HG02943 (cell line): ENCODE results near the gene CADPS.

Source experiments
- ATAC-seq: cut with Tn5 transposase; IDR thresholded peaks from one replicate; pipeline ENCODE4 v1.9.1; 2021; ENCODE audit warnings: mild to moderate bottlenecking, low read depth, moderate library complexity; ENCODE audit not compliant: unreplicated experiment

Gene CADPS

DNA sequence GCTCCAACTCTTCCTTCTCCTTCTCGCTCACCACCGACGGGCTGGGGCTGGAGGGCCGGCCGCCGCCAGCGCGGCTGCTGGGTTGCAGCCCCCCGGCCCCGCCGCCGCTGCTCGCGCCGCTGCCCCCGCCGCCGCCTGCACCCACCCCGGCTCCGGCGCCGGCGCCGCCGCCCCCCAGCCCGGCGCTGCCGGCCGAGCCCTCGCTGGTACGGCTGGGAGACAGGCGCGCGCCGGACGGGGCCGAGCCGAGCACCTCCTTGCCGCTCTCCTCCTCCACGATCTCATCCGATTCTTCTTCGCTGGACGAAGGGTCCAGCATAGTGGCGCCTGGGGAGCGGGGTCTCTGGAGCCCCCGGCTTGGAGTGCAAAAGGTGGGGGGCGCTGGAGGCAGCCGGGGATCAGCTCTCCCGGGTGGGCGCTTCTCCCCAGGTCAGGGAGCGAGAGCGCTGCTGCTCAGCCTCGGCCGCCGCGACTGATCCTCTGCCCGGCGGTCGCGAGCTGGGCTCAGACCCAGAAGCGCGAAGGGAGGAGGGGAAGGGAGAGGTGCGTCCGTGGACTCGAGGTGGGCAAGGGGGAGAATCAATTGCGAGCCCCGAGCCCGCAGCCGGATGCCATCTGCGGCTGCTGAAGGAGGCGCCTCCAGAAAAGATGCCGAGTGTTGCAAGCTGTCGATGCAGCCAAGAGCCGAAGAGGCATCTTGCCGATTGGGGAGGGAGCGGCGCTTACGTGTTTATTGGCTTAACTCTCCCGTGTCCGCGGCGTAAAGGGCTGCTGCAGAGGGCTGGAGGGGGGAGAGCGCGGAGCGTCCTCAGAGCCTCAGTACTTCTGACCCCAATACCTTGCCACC is at the start of gene CADPS:
TSS of gene CADPS (minus strand) at position 706 of the 847 bp plus-strand sequence. CDS start at position 319, 387 bp downstream.
- no peak for ATAC-seq

DNA sequence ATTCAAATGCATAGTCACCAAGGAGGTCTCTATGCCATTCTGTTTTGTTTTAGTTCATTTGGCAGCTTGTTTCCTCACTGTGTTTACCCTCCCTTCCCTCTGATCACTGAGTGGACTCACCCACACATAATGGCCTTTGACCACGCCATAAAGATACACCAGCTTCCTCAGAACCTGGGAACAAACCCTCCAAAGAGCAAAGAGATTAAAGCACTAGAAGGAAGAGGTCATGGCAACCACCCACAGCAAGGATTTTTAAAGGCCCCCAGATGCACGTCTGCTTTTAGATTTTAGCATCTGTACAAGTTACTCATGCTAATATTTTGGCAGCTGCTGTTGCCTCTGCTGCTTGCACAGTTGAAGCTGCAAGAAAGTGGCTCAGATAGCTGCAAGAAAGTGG is 47.9 kb upstream of the CADPS start:
- no peak for ATAC-seq

DNA sequence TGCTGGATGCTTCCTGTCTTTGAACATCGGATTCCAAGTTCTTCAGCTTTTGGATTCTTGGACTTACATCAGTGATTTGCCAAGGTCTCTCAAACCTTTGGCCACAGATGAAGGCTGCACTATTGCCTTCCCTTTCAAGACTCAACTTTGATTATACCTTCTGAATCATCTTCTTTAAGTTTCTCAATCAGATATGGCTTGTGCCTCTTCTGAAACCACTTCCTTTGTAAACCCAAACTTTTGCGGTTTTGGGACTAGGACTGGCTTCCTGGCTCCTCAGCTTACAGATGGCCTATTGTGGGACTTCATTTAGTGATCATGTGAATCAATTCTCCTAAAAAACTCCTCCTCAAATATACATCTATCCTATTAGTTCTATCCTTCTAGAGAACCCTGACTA is 47.1 kb upstream of the CADPS start:
- no peak for ATAC-seq

DNA sequence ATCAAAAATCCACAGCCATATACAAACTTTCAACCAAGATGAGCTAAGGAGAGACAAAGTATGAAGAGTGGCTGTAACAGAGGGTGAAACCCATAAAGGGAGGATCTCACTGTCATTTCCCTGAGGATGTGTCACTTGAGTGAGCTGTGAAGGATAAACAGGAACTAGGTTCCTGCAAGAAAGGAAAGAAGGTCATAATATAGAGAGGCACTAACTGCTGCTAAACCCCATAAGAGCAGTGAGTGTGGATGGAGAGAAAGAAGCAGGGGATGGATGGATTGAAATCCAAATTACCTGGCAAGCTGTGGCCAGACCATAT is 45.2 kb upstream of the CADPS start:
- ATAC-seq: no peak

DNA sequence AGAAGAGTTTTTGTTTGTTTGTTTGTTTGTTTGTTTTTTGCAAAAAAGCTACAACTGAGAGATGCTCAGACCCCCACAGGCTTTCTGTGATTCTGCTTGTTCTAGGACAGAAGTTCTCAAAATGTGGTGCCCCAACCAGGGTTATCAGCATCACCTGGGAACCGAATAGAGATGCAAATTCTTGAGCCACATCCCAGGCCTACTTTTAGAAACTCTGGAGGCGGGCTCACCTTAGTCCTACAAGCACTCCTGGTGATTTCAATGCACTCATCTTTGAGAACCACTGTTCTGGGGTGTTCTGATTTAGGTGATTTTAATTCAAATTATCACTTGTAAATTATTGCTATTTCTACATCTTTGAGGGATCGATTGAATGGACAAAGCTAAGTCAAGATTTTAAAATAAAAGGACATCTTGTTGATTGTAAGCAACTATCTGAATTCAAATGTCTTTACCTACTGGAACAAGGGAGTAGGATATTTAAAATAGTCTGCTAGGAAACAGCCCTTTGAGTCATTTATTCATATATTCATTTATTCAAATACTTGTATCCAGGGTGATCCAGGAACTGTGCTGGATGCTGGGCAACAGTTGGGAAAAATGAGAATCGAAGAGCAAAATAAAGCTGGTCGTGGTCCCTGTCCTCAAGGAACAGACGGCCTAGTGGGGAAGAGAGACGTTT is 44.7 kb upstream of the CADPS start:
- no peak for ATAC-seq

DNA sequence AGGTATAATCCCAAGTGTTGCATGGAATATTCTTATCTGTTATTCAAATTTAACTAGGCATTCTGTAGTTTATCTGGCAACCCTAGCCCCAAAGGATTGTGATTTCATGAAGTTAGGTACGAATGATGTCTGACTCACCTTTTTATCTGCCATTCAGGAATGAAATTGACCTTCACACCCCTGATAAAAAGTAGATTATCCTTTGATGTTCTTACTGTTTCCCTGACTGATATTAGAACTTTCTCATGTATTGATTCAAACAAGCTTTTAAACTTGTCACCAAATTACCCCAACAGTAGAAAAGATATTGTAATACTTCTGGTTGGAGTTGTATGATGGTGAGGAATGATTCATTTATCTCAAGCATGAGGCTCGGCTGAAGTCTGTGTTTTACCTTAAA is 43.6 kb upstream of the CADPS start:
- no peak for ATAC-seq

DNA sequence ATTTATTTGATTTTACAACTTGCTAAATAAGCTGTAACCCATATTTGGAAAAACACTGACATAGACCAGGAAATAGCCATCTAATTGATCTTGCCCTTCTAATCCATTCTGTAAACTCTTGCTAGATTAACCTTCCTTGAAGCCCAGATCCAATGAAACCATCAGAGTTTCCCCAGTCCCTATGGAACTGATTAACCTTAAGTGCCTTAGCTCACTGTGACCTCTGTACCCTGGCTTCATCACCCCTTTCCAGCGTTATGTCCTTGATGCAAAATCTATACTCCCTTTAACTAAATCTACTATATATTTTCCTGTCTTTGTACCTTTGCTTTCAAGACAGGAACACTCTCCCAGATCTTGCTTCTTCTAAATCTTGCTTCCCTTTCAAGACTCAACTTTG is 42.9 kb upstream of the CADPS start:
- ATAC-seq: no peak

DNA sequence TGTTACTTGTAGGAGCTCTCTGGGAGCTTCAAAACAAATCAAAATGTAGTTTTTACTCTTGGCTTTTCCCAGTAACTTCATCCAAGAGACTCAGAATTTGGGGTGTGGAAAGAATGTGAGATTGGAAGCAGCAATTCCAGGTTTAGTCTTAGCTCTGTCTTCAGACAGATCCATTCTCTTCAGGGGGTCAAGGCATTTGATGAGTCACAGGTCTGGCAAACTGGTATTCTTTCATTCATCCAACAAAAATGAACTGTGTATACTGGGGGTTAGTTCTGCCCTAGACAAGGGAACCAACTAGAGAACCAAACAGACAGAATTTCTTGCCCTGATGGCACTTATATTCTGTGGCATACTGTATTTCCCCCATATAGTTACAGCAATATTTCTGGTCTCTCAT is 36.3 kb upstream of the CADPS start:
- ATAC-seq: no peak

DNA sequence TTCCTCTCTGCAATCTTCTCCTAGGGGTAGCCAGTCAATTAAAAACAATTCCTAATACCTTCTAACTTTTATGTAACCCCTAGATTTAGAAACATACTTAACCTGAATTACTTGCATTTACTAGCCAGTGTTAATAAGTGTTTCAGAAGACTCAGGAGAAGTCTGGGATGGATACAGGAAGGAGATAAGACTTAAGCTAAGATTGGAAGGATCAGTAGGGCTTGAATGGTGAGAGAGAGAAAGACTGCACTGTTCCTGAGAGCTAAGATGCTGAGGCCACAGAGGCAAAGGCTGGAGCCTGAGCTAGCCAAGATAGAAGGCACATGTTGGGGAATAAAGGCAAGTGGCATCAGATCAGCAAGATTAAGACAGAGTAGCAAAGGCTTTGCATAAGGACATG is 30.1 kb upstream of the CADPS start:
- ATAC-seq: no peak

DNA sequence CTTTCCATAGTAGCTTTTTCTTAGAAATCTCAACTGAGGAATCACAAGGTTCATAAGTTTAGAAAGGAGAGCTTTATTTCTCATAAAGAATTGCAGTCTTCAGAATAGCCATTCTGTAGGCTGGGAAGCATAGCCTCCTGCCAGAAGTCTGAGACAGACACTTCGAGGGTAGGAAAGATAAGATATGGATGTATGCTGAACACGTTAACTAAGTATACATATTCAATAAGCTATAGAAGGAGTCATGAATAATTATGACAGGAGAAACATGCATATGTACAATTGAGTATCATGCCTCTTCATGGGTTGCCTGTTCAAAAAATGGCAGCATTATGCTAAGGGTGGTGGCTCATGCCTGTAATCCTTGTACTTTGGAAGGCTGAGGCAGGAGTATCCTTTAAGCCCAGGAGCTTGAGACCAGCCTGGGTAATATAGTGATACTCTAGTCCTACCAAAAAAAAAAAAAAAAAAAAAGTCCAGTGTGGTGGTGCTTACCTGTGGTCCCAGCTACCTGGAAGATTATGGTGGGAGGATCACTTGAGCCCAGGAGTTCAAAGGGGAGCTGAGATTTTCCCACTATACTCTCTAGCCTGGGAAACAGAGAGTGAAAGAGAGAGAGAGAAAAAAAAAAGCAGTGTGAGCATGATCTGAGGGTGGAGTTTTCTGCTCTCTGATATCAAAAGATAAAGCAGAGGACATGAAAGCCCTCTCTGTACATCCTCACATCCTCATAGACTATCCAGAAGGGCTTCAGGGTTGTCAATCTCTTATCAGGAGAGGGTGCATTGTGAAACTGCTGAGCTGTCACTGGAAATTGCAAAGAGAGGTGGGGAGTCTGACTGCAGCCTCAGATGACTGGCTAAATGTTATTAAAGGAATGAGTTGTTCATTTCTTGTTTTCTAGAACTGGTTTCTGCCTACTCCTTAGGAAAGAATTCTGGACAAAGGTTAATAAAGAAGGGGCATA is 23.6 kb upstream of the CADPS start:
- ATAC-seq: no peak

DNA sequence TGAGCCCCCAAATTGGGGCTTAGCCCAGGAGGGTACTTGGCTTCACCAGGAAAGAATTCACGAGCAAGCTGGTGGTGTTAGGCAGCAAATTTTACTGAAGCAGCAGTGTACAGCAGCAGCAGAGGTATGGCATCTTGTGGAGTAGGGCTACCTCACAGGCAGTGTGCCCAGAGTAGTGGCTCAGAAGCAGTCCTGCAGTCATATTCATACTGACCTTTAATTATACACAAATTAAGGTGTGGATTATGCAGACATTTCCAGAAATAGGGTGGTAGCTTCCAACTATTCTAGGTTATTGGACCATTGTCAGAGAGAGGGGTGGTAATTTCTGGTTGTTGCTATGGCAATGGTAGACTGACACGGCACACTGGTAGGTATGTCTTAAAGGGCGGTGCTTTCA is 20.7 kb upstream of the CADPS start:
- no peak for ATAC-seq

DNA sequence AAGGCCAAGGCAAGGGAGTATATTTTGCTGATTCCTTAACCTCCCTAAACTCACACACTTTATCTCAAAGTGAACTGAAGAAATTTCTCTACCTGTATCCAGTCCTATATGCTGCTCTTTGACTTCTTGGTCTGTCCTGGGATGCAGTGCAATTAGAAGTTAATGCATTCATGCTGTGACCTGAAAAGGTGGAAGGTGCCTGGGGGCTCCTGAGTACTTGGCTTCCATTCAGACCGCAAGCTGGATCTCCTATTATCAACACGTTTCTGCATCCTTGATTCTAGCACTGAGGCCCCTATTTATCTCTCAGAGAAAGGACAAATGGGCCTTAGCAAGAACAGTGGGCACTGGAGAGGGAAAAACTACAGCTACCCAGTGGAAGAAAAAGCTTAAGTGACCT is 17.7 kb upstream of the CADPS start:
- ATAC-seq: no peak

DNA sequence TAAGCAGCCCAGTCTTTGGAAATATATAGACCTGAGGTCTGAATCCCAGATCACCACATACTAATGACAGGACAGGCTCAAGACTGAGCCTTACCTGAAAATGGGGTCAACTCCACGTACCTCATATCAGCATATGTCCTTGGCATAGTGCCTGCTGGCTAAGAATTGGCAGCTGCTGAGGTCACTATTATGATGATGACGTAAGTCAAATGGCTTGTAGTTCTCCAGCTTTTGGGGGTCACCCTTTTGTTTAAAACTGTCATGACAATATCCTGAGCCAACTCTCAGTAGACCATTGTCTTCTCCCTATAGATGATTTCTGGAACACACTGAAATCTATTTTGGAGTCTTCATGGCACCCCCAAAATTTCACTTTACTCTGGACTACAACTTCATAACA is 16.8 kb upstream of the CADPS start:
- no peak for ATAC-seq

DNA sequence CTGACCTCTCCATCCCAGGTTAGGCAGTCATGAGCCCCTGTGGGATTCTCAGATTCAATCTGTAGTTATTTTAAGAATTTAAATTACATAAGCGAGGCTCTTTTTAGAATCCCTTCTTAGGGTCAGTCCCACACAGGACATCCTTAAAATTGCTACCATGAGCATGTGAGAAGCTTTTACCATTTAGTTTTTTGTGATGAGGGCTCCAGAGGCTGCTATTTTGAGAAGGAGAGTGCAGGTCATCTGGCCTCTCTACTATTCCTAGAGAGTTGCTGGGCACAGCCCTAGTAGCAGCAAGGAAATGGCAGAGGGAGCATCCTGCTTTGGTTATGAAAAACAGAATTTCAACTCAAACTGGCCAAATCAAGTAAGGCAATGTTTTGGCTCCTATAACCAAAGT is 13.6 kb upstream of the CADPS start:
- ATAC-seq: no peak

DNA sequence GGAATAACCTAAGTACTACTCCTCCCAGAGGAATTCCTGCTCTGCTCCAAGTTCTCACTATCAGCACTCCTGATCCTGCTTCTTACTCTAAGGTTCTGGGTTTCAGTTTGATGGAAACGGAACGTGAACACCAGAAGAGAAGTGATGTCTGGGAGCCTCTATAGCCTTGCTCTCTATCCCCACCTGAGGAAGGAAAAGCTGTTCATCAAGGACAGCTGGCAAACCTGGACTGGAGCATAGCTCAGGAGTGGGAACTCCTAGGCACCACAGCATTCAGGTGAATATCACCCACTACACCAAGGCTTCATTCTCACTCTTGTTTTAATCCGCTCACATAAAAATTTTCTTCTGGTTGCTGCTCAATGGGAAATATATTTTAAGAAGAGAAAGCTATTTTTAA is 13.0 kb upstream of the CADPS start:
- ATAC-seq: no peak

DNA sequence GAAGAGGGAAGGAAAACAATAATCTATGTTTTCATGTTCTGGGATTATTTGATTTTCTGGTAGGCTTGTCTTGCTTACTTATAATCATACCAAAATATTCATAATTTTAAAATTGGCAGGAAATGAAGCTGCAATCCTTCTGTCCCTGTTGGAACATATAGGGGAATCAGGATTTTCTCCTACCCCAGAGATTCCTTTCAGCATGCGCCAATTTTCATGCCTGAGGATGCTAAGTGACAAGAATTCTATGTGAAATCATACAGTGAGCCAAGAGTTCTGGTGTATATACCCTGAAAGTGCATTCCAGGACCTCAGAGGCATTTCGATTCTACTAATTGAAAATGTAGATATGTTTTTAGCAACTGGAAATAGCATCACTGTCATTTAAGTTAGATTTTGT is 9.9 kb upstream of the CADPS start:
- no peak for ATAC-seq

DNA sequence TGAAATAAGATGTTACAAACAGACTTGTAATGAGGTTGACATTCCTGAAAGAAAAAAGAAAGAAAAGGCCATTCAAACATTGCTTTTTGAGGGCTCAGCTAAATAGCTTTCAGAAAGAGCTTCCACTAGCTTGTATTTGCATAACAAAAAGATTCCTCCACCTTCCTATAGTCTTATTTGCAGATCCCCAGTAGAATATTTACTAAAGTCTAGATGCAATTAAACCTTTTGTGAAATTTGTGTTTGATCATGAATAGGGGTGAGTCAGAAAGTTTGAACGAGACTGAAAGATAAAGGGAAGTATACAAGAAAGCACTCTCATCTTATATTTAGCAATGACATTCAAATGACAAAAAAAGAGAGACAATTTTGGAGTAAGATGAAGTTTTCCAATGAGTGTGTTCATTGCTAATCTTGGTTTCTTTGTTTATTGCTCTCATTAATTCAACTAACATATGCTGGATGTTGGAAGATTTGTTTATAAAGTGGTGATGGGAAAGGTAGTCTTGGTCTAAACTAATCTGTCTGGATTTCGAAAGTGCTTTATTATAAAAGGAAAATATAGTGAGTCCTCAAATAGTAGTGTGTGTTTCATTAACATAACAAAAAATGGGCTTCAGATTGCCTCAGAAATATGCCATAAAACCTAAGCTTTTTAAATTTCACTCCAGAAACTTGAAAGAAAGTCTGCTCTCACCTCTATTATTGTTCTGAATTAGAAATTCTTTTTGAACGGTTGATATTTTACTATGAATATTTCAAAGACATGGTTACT is 9.1 kb upstream of the CADPS start:
- ATAC-seq: no peak

DNA sequence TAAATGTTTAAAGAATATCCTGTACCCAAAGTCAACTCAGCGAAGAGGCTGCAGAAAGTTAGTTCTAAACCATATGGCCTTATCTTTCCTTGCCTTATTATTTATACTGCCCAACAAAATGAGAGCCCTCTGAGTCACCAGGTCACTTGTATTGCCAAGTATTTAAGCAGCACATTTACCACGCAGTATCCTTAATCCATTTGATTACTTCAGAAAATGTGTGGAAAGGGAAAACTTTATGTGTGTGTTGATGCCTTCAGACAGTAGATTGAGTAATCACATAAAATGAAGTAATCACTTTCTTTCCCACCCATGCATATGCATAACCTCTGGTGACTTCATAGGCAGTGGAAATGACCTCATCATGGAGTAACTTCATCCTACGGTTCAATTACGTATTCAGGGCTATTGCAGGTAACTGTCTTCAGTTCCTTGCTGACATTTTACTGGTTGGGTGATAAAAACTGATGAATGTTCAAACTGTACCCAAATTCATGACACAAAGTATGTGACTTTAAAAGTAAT is 7.5 kb upstream of the CADPS start:
- ATAC-seq: no peak

DNA sequence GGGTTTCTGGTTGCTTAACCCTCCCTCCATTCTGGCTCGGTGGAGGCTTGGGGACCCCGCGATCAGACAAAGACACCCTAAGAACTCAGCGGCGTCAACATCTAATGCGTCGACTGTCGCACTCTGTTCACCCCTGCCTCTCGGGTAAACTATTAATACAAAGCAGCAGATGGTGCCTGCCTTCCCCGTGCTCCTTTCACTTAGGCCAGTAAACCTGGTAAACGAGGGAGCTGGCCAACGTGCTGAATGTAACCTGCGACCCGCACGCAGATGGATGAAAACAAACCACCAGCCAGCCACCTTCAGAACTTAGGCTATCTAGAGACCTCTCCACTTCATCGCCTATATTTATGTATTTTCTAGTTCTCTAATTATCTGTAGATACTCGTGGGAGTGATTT is 848 bp upstream of the CADPS start:
- ATAC-seq: no peak

DNA sequence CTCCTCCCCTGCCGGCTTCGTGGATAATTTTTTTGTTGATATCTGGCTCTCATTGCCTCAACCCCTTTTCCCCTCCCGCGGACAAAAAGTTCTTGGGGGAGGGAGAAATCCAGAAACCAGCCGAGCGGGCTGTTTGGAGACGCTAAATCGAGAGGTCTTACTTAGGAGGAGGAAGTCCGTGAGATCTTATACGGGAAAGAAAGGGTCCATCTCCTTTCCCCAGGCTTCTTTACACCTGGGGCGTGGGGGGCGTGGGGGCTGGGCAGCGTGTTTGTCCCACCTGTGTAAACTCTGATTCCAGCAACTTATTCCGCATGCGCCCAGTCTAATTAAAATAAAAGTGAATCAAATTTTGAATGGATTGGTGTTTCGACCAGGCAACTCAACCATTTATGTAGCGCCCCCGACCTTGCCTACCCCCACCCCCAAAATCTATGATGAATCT is 364 bp upstream of the CADPS start:
- no peak for ATAC-seq
